Choroid plexus epithelial cell (primary cell): ENCODE data around the gene RBM5.

Source experiments
- DNase-seq: peaks from one replicate; pipeline ENCODE4 v3.0.0-alpha.2; 2010; ENCODE audit warnings: low read depth
- H3K4me3 ChIP-seq: 2 replicates; pipeline ENCODE4 v1.5.1; 2011; ENCODE audit warnings: low read depth, mild to moderate bottlenecking, control low read depth, low read length, moderate library complexity
- CTCF ChIP-seq: conservative IDR thresholded peaks from 2 replicates; pipeline ENCODE4 v1.5.1; 2011; ENCODE audit warnings: low read depth, mild to moderate bottlenecking, control low read depth, inconsistent platforms, low read length, moderate library complexity

The RBM5 gene

GRCh38 chr3:50166620-50167019 lies 77.9 kb downstream of the RBM5 start:
- no peak for DNase-seq
- no peak for TF ChIP-seq CTCF
- H3K4me3 ChIP-seq: no peak overlapping the region

GRCh38 chr3:50167069-50167840 lies 78.5 kb downstream of the RBM5 start:
- H3K4me3 ChIP-seq: no peak overlapping the region
- no peak for TF ChIP-seq CTCF
- DNase-seq: no peak

DNA sequence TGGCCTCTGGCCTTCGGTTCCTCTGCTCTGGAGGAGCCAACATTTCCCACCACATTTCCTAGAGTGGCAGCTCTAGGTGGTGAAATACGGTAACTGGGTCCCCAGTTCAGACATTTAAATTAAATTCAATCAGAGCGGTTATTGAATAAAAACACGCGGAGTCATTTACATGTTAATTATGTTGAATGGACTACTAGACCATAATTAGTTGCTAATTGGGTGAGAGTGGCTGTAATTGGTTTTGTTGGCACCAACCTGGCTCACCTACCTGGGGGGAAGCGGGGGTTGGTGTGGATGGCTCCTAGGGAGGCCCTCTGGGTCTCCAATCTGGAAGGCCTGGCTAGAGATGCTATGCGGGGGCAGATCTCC lies 79.1 kb downstream of the RBM5 start:
- DNase-seq: no peak
- TF ChIP-seq CTCF: no peak
- H3K4me3 ChIP-seq: no peak overlapping the region

DNA sequence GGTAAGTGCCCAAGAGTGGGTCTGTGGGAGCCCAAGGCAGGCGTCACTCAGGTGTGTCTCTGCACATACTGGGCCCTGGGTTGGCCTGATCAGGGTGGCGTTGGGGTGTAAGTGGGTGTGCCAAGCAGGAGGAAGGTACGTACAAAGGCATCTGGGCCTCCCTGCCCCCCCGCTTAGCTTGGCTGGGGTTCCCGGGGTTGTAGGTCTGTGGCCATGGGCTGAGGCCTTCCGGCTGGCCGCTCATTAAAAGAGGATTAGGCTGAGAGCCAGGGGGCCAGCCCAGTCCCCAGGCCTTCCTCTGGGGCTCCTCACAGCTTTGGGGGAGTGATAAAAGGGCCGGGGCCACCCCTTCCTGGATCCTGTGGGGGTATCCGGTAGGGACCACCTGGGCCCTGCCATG lies 79.7 kb downstream of the RBM5 start:
- no peak overlapping the region for H3K4me3 ChIP-seq
- no peak for TF ChIP-seq CTCF
- DNase-seq: no peak
